Mucosa of stomach (tissue), 1 donor: Measurements from ENCODE around the gene DDX41.

Experiments used
- H3K27me3 ChIP-seq: one replicate; pipeline ENCODE4 v1.7.0; 2013; ENCODE audit warnings: mild to moderate bottlenecking, low read length; ENCODE audit not compliant: control insufficient read depth, insufficient read depth
- H3K36me3 ChIP-seq: one replicate; pipeline ENCODE4 v1.7.0; 2013; ENCODE audit warnings: low read length; ENCODE audit not compliant: control insufficient read depth, insufficient read depth
- H3K4me1 ChIP-seq: one replicate; pipeline ENCODE4 v1.7.0; 2013; ENCODE audit warnings: mild to moderate bottlenecking, low read length; ENCODE audit not compliant: control insufficient read depth, insufficient read depth
- H3K4me3 ChIP-seq: one replicate; pipeline ENCODE4 v1.7.0; 2013; ENCODE audit warnings: low read length
- H3K9ac ChIP-seq: one replicate; pipeline ENCODE4 v1.7.0; 2013; ENCODE audit warnings: mild to moderate bottlenecking, low read length, moderate library complexity
- H3K9me3 ChIP-seq: one replicate; pipeline ENCODE4 v1.7.0; 2013; ENCODE audit warnings: mild to moderate bottlenecking, low read length, moderate library complexity; ENCODE audit not compliant: control insufficient read depth
- donor health status: Pancreatic carcinoma.

DDX41 gene

DNA sequence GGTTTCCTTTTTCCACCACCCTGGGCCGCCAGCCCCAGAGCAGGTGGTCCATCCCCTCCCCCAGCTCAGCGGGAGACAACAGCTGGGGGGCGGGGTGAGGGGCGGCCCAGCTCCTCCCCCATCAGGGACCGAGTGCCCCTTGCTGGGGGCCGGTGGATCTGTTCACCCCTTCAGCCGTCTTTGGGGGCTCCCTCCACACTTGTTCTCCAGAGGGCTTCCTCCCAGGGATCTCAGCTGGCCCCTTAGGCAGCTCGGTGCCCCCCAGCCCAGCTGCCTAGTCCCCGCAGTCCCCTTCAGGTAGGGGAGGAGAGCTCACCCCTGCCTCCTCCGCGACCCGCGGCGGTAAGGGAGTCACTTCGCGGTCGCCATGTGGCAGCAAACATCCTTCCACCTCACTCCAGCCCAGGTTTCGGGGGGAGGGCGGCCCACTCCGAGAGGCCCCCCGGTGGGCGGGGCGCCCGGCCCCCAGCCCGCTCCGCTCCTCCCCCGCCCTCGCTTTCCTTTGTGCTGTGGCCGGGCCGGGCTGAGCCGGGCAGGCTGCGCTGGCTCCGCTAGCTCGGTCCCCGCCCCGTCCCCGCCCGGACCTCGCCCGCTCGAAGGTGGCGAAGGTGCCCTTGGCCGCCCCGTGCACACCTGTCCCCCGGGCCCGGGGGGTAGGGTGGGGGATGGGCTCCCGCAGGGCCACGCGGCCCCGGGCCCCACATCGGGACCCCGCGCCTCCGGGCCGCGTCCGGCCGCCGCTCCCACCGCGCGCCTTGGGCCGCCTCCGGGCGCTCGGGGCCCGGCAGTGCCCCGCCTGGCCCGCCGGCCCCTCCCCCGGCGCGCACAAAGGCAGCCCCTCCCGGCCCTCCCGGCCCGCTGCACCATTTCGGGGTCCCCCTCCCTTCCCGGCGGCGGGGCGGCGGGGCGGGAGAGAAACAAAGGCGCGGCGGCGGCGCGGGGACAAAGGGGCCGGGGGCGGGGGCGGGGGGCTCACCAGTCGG, 44.0 kb downstream of the DDX41 start:
- H3K9ac ChIP-seq = peak overlapping the region; percentile 47
- H3K36me3 ChIP-seq = no peaks in the 10 kb centered on the region
- peaks cover 26% of the 10 kb centered on the region for H3K27me3 ChIP-seq
- H3K9me3 ChIP-seq = no peaks in the 10 kb centered on the region
- peaks cover 15% of the 10 kb centered on the region for H3K4me1 ChIP-seq
- H3K4me3 ChIP-seq = no peak overlapping the region

DNA sequence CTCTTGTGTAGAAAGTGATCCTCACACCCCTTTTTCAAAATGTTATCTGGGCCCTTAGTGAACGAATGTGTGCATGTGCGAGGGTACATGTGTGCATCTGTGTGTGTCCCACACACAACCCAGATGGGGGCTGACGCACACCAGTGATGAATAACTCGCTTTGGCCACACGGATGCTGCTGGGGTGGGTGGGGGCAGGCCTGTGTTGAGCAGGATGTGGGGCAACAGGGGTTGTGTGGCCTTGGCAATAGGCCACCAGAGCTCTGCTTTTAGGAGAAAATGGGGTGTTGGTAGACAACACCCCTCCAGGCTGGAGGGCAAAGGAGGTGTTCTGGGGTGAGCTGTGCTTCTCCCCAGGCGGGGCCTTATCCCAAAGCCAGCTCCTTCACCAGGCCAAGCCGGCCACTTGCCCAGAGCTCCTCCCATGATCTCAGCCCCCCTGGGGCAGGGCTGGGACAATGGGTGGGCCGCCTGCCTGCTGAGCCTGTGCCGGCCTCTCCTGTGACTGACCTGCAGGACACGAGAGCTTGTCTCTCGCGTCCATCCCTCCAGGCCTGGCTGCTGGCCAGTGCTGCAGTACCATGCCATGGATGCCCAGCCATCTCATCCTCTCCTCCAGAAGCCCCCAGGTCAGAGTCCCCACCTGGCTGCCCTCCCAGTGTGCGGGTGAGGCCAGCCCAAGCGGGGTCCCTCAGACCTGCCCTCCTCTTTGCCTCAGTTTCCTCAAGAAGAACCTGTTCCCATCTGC, 45.0 kb downstream of the DDX41 start:
- Histone ChIP-seq H3K36me3 (no peaks in the 10 kb centered on the region), H3K4me3 (no peak overlapping the region), H3K4me1 (peaks cover 15% of the 10 kb centered on the region), H3K9me3 (no peaks in the 10 kb centered on the region), H3K27me3 (peaks cover 26% of the 10 kb centered on the region), H3K9ac (no peak overlapping the region)

DNA sequence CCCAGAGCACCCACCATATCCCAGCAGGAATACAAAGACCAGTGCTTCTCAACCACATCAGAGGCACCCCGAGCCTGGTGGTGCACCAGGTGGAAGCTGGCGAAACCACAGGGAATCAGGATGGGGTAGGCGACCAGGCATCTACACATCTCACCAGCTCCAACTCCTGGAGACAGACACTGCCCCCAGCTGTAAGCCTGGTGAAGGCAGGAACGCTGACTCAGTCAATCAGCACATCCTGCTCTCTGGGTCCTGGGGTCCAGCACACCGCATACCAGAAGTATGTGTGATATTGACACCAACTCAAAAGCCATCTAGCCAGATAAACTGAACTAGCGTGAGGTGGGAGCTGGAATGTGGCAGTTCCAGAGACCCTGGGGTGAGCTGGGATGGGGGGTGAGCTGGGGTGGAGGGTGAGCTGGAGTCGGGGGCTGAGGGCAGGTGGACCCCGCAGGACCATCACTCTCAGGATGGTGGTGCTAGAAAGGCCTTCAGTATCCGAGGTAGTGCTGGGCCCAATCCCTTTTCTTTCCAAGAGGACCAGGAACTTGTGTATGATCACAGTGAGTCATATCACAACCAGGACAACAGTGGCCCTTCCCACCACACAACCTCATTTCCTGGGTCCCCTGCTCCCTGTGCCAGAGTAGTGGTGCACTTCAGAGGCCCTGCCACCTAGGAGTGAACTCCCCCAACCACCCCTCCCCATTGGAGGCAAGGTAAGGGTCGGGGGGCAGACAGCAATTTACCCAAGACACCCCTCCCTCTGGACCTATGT, 45.8 kb downstream of the DDX41 start:
- H3K9me3 ChIP-seq = no peaks in the 10 kb centered on the region
- H3K9ac ChIP-seq = no peak overlapping the region
- H3K36me3 ChIP-seq = no peaks in the 10 kb centered on the region
- H3K27me3 ChIP-seq = peaks cover 26% of the 10 kb centered on the region
- no peak overlapping the region for H3K4me3 ChIP-seq
- peaks cover 15% of the 10 kb centered on the region for H3K4me1 ChIP-seq

DNA sequence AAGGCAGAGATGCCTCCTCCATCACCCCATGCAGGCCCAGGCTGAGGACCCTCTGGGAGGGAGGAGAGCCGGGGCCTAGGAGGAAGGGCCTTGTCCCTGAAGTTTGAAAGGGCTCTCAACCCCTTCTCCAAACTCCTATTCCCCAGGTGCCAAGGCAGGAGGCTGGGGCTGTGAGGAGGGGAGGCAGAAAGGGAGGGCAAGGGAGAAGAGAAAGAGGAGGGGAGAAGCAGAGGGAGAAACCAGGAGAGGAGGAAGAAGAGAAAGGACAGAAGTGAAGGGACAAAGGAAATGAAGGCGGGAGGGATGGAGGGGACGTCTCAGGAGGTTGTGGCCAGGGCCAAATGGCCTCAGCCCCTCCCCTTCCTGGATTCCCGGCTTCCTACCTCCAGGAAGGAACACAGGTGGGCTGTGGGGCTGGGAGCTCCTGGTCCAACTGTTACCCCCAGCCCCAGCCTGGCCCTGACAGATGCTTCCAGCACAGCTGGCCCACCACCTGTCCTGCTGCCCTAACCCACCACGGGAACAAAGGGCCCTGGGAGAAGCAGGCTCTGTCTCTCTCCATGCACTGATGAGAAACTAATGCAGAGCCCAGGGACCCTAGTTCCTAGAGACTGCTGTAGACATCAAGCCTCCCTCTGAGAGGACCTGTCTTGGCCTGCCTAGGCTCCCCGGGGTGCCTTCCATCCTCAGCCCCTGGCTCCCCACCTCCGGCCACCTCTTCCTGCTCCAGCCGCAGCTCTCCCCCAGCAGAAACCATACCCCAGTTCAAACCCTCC, 46.8 kb downstream of the DDX41 start:
- Histone ChIP-seq H3K9me3 (no peaks in the 10 kb centered on the region), H3K27me3 (peaks cover 26% of the 10 kb centered on the region), H3K36me3 (no peaks in the 10 kb centered on the region), H3K4me3 (no peak overlapping the region), H3K4me1 (peaks cover 15% of the 10 kb centered on the region), H3K9ac (no peak overlapping the region)

DNA sequence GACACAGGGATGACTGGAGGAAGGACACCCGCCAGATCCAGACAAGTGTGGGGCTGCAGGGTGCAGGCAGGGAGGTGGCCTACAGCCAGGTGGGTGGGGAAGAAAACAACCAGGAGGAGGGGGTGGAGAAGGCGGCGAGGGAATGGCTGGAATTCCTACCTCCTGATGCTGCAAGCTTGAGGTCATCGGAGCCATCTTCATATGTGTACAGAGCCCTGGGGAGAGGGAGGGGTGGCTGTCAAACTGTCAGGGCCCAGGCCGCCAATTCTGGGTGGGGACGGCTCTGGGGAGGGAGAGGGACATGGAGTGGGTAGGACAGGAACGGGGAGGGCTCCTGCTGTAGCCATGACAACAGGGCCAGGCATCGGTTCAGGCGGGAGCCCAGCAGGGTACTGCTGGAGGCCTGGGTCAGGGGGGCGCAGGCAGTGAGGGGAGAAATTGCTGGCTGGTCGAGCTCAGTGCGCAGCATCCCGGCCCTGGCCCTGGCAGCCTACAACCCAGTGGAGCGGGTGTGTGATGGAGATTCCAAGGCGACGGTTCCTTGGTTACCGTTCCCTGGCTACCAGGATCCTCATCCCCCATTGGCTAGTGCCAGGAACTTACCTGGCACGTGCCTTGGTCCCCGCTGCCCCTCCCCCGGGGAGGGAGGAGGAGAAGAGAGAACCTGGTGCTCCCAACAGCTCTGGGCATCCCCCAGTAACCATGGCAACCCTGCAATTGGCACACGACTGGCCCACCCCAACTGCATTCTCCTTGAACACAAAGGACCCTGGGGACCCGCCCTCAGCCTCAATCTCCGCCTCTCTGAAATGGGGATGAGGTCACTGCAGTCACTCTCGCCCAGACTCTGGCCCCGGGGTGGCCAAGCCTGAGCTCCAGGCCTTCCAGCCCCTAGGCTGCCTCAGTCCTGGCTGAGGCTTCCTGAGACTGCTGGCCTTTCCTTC, 47.8 kb downstream of the DDX41 start:
- Histone ChIP-seq H3K9ac (no peak overlapping the region), H3K4me3 (no peak overlapping the region), H3K4me1 (peaks cover 15% of the 10 kb centered on the region), H3K9me3 (no peaks in the 10 kb centered on the region), H3K27me3 (peaks cover 20% of the 10 kb centered on the region), H3K36me3 (no peaks in the 10 kb centered on the region)

DNA sequence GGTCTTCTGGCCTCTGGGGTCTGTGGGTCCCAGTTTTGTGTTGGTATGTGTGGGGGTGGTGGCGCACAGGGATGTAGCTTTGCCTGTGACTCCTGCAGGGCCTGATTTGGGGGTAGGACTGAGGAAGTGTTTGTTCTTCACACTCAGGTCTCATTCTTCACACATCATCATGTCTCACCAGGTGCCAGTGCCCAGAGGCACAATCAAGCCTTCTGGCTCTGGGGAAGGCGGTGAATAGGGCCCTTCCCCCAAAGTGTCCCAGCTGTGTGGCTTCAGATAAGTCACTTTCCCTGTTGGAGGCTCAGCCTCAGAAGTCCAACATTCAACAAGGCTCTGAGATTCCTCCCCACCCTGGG, 48.5 kb downstream of the DDX41 start:
- Histone ChIP-seq H3K36me3 (no peaks in the 10 kb centered on the region), H3K4me1 (peaks cover 15% of the 10 kb centered on the region), H3K4me3 (no peak overlapping the region), H3K27me3 (peaks cover 19% of the 10 kb centered on the region), H3K9me3 (no peaks in the 10 kb centered on the region), H3K9ac (no peak overlapping the region)

DNA sequence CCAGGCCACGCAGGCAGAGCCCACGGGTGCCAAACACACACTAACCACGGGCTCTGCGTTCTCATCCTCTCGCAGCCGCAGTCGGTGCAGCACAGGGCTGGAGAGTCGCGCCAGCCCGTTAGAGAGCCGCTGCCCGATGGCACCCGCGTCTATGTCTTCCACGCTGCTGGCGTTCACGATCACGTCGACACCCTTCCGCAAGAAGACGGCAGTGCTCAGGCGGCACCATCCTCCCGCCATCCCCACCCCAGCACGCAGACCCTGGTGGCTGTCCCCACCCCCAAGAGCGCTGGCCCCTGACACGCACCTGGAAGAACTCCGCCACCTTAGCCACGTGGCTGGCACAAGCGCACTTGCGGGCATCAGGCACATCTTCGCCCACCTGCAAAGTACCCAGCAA, 49.3 kb downstream of the DDX41 start:
- H3K9ac ChIP-seq = no peak overlapping the region
- H3K9me3 ChIP-seq = no peaks in the 10 kb centered on the region
- no peaks in the 10 kb centered on the region for H3K36me3 ChIP-seq
- H3K4me3 ChIP-seq = no peak overlapping the region
- peaks cover 14% of the 10 kb centered on the region for H3K27me3 ChIP-seq
- peaks cover 13% of the 10 kb centered on the region for H3K4me1 ChIP-seq

DNA sequence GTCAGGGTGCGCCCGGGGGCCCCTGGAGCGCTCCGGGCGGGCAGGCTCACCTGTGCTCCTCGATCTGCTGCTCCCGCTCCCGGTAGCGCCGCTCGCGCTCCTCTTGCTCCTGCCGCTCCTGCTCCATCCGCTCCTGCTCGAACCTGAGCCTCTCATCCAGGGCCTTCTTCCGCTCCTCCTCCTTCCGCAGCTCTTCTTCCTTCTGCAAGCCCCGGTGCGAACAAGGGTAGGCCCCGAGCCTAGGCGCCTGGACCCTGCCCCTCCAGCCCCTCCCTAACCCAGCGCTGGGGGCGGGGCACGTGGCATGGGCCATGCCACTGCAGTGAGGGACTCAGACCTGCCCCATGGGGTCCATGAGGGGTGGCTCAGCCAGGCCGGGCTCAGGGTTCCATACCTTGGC, 49.9 kb downstream of the DDX41 start:
- Histone ChIP-seq H3K9me3 (no peaks in the 10 kb centered on the region), H3K4me1 (peaks cover 7% of the 10 kb centered on the region), H3K4me3 (no peak overlapping the region), H3K36me3 (no peaks in the 10 kb centered on the region), H3K27me3 (peaks cover 9% of the 10 kb centered on the region), H3K9ac (no peak overlapping the region)

DNA sequence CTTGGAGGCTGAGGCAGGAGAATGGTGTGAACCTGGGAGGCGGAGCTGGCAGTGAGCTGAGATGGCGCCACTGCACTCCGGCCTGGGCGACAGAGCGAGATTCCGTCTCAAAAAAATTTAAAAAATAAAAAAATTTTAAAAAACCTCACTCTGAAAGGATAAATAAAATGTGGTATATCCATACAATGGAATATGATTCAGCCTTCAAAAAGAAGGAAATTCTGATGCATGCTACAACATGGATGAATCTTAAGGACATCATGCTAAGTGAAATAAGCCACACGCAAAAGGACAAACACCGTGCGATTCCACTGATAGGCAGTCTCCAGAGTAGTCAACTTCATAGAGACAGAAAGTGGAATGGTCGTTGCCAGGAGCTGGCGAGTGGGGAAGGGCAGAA, 51.7 kb downstream of the DDX41 start:
- H3K36me3 ChIP-seq = no peaks in the 10 kb centered on the region
- H3K4me3 ChIP-seq = no peak overlapping the region
- peaks cover 4% of the 10 kb centered on the region for H3K4me1 ChIP-seq

DNA sequence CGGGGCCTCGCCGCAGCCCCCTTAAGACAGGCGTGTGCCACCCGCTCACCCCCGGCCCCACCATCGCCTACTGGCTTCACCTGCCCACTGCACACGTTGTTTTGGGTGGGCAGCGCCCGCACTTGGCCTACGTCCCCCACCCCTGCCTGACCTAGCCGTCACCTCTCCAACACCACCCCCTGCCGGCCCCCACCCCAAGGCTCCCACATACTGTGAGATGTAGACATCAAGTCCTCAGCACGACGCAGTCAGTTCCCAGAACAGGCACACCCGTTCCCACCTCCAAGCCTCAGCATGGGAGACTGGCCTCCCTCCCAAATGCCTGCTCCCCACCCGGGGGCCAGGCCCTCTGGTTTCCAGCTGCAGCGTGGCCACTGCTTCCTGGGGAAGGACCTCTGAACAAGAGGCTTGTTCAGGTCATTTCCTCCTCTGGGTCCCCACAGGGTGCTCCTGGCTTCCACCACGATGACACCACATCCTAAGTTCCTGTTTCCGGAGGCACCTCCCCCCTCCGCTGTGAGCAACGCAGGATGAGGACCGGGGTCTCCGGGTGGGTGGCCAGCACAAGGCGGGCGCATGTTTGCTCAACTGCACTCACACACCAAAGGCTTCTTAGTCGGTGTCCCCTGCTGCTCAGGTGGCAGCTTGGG, 54.6 kb downstream of the DDX41 start:
- no peaks in the 10 kb centered on the region for H3K27me3 ChIP-seq
- no peaks in the 10 kb centered on the region for H3K9me3 ChIP-seq
- no peak overlapping the region for H3K9ac ChIP-seq
- H3K4me1 ChIP-seq = no peaks in the 10 kb centered on the region
- no peaks in the 10 kb centered on the region for H3K36me3 ChIP-seq
- no peak overlapping the region for H3K4me3 ChIP-seq

More for the DNA sequence above, 51.7 kb downstream of the DDX41 start:
- no peak overlapping the region for H3K9ac ChIP-seq
- H3K27me3 ChIP-seq = peaks cover under 1% of the 10 kb centered on the region
- H3K9me3 ChIP-seq = no peaks in the 10 kb centered on the region
